ENCODE measurements around the gene UCKL1.

Gene UCKL1

DNA sequence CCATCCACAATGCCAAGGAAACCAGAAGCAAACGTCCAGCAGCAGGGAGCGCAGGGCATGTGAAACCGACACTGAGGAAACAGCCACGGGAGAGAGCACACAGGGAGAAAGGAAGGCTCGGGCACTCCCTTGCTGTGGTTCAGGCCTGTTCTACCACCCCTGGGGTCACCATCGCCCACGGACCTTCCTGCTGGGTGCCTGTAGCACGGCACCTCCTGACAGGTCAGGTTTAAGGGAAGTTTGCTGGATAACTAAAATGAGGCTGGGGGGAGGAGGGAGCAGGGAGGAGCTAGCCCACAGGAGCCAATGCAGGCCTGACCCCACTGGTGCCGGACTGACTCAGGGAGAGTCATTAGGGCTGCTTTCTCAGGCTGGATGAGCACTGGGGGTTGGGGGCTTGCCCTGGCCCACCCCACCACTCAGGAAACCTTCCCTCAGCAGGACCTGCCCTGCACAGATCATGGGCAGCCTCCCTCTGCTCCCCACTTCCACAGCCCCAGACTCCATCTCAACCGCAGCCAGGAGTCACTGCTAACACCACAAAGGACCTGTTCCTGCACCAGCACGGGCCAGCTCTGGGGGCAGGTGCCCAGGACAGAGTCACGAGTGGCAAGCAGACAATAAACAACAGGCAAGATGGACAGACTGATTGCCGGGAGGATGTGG is 2.3 kb downstream of the UCKL1 start:
- DNase-seq (ENCODE audit: low read depth), result no peak
- TF ChIP-seq CTCF (IDR thresholded peaks at IDR 0.05; ENCODE audit: low read depth, low read length), result no peak
- no peak for TF ChIP-seq MAX (IDR thresholded peaks at IDR 0.05; ENCODE audit: low read depth, low read length)
- TF ChIP-seq POLR2A (IDR thresholded peaks at IDR 0.05; ENCODE audit: extremely low read depth, insufficient read length), result no peak
- no peak for TF ChIP-seq MYC (IDR thresholded peaks at IDR 0.05; ENCODE audit: low read depth, low read length)
- no peak overlapping the region for H3K4me3 ChIP-seq (ENCODE audit: low read depth, low read length)

- DNase-seq (ENCODE audit: low read depth), result no peak
- H3K4me3 ChIP-seq (ENCODE audit: low read depth, low read length), result no peak overlapping the region
- TF ChIP-seq MAX (IDR thresholded peaks at IDR 0.05; ENCODE audit: low read depth, low read length), result no peak
Measured at GRCh38 chr20:63952769-63953168, 3.4 kb downstream of the UCKL1 start.

DNA sequence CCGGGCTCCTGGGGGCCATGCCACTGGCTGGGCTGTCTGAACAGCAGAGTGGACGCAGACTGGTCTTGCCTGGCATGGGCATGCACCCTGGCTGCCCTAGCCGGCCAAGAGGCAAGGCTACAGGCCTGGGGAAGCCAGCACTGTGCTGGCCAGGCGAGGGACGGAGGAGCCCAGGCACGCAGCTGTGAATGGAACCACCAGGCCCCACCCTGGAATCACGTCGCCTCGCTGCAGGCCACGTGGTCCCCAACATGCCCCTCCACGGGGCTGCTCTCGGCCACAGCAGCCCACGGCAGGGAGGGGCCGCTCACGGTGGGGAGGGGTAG is 4.0 kb downstream of the UCKL1 start:
- TF ChIP-seq POLR2A (IDR thresholded peaks at IDR 0.05; ENCODE audit: extremely low read depth, insufficient read length), result no peak
- no peak for TF ChIP-seq MYC (IDR thresholded peaks at IDR 0.05; ENCODE audit: low read depth, low read length)
- TF ChIP-seq MAX (IDR thresholded peaks at IDR 0.05; ENCODE audit: low read depth, low read length), result no peak
- TF ChIP-seq CTCF (IDR thresholded peaks at IDR 0.05; ENCODE audit: low read depth, low read length), result no peak
- no peak overlapping the region for H3K4me3 ChIP-seq (ENCODE audit: low read depth, low read length)
- no peak for DNase-seq (ENCODE audit: low read depth)

- DNase-seq (ENCODE audit: low read depth), result no peak
- no peak overlapping the region for H3K4me3 ChIP-seq (ENCODE audit: low read depth, low read length)
- TF ChIP-seq MYC (IDR thresholded peaks at IDR 0.05; ENCODE audit: low read depth, low read length) (no peak), MAX (IDR thresholded peaks at IDR 0.05; ENCODE audit: low read depth, low read length) (no peak), POLR2A (IDR thresholded peaks at IDR 0.05; ENCODE audit: extremely low read depth, insufficient read length) (no peak), CTCF (IDR thresholded peaks at IDR 0.05; ENCODE audit: low read depth, low read length) (no peak)
Measured at GRCh38 chr20:63951398-63952209, 4.6 kb downstream of the UCKL1 start.

DNA sequence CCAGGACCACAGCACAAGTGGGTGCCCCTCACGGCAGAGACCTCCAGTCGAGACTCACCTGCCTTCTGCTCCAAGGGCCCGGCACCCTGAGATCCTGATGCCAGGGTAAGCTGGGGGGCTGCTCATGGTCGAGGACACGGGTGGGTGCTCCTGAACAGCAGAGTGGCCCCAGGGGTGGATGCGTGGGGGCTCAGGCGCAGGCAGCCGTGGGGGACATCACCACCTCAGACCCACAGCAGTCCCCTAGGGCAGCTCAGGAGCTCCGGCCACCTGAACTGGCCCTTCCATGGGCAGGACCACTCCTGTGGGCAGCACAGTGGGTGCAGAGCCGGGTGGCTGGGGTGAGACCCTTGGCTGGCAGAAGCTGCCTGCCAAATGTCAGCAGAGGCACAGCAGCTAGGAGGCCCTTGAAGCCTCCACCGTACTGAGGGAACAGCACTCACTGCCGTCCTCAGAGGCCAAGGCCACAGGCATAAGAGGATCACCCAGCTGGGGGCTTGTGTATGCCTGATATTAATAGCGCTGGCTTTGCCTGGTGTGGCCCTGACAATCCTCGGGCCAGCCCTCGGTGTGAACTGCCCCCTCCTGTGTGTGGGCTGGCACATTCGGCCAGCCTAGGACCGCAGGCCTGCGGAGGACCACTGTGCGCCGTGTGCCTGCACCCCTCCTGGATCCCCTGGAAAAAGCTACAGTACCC is 5.4 kb downstream of the UCKL1 start:
- DNase-seq (ENCODE audit: low read depth), result no peak
- H3K4me3 ChIP-seq (ENCODE audit: low read depth, low read length), result no peak overlapping the region
- no peak for TF ChIP-seq CTCF (IDR thresholded peaks at IDR 0.05; ENCODE audit: low read depth, low read length)
- TF ChIP-seq MYC (IDR thresholded peaks at IDR 0.05; ENCODE audit: low read depth, low read length), result no peak
- TF ChIP-seq MAX (IDR thresholded peaks at IDR 0.05; ENCODE audit: low read depth, low read length), result no peak

Data from NB4 (cell line).